Spleen (tissue), 11 donors: Measurements from ENCODE around the gene PLD2. TPM values are rescaled to one million over a fixed set of nuclear protein-coding genes. Genes with fewer than 3 reads are reported as not detected.

Experiments
- DNase-seq: peaks from one replicate; pipeline ENCODE4 v3.0.0-alpha.2; 2020
- H3K27ac ChIP-seq, 8 donors: fragments of 200-600 bp; sonication (generic) in 7 of 8; 1 replicate in 4 of 8; 2 replicates in 4 of 8; pipeline versions ENCODE4 v1.5.0 to v1.8.0; 2016 to 2021; ENCODE audit warnings: inconsistent platforms in 4 of 8, mild to moderate bottlenecking in 4 of 8, moderate library complexity in 1 of 8
- H3K27me3 ChIP-seq, 7 donors: fragments of 200-600 bp; sonication (generic) in 6 of 7; replicated peaks in 1 of 7; 1 replicate in 4 of 7; 2 replicates in 3 of 7; pipeline versions ENCODE4 v1.5.0 to v1.8.0; 2016 to 2021; ENCODE audit warnings: inconsistent platforms in 3 of 7, mild to moderate bottlenecking in 1 of 7
- H3K36me3 ChIP-seq, 6 donors: fragments of 200-600 bp; sonication (generic) in 5 of 6; 1 replicate in 4 of 6; 2 replicates in 2 of 6; pipeline versions ENCODE4 v1.5.0 to v1.8.0; 2016 to 2021; ENCODE audit warnings: inconsistent platforms in 2 of 6
- H3K4me1 ChIP-seq, 6 donors: fragments of 200-600 bp; sonication (generic) in 5 of 6; 1 replicate in 3 of 6; 2 replicates in 3 of 6; pipeline versions ENCODE4 v1.5.0 to v1.8.0; 2016 to 2021; ENCODE audit warnings: inconsistent platforms in 3 of 6
- H3K4me3 ChIP-seq, 8 donors: fragments of 200-600 bp; sonication (generic) in 7 of 8; 1 replicate in 4 of 8; 2 replicates in 4 of 8; pipeline versions ENCODE4 v1.5.0 to v1.8.0; 2016 to 2021; ENCODE audit warnings: inconsistent platforms in 4 of 8, mild to moderate bottlenecking in 4 of 8, moderate library complexity in 2 of 8
- H3K9me3 ChIP-seq, 8 donors: fragments of 200-600 bp; sonication (generic) in 7 of 8; 1 replicate in 4 of 8; 2 replicates in 4 of 8; pipeline versions ENCODE4 v1.5.0 to v1.8.0; 2016 to 2021; ENCODE audit warnings: inconsistent platforms in 4 of 8
- CTCF ChIP-seq, 11 experiments: fragments of 200-600 bp in 7 of 11; fragments of 450-650 bp in 4 of 11; sonication (generic) in 4 of 11; IDR thresholded peaks in 8 of 11; conservative IDR thresholded peaks in 3 of 11; 1 replicate in 7 of 11; 2 replicates in 4 of 11; pipeline versions ENCODE4 v1.4.0 to v1.8.0; 2016 to 2021; ENCODE audit warnings: antibody characterized with exemption in 11 of 11, inconsistent platforms in 4 of 11, mild to moderate bottlenecking in 1 of 11
- POLR2A ChIP-seq, 3 donors: fragments of 450-650 bp; IDR thresholded peaks; one replicate each; pipeline ENCODE4 v1.5.1; 2017; ENCODE audit warnings: antibody characterized with exemption in 3 of 3, mild to moderate bottlenecking in 1 of 3
- POLR2AphosphoS5 ChIP-seq, 3 donors: sonication (generic); formaldehyde crosslinking; IDR thresholded peaks; one replicate each; pipeline ENCODE4 v1.5.1; 2017; ENCODE audit warnings: antibody characterized with exemption in 3 of 3
- WGBS, 5 donors: extraction: QIAGEN DNeasy Blood & Tissue Kit in 3 of 5; methylation state at CpG; one replicate each; pipeline versions ENCODE4 v1.1.5 to v1.1.7; 2013 to 2018; 5-methylcytosine and 5-hydroxymethylcytosine counted together
- intact Hi-C: fragments of 100-400 bp; cut with DNase I; formaldehyde crosslinking; loops from one replicate; pipeline ENCODE4 v1.15.0; 2023; ENCODE audit warnings: low total_unique reads
- polyA plus RNA-seq, 3 donors: library from polyadenylated mRNA; stranded (reverse); fragments of 200-250 nt; gene quantifications; one replicate each; pipeline ENCODE4 v1.2.1, GENCODE V29; 2013
- total RNA-seq, 7 donors: library from RNA; depleted of rRNA in 3 of 7; stranded (reverse); fragments of >200 nt in 3 of 7; fragmentation: NEBNext Ultra II Directional in 4 of 7; extraction: Animal tissue kit (Norgen Biotek cat#: 25700) in 4 of 7; gene quantifications; one replicate each; pipeline versions ENCODE4 v1.1.0 to v1.2.1, GENCODE V29; 2016 to 2021
- donor health status: healthy with polysubstance abuse.
- donor health status: DM: no; HTN: no; CAD: no; lungs with moderate emphysema.
- donor health status: DM: no; HTN: no; CAD: no.
- donor health status: Bipolar disorder and iron deficiency.
- donor health status: healthy.
- donor health status: DM: no; HTN: no; CAD: no.
- donor health status: DM: yes; HTN: yes; CAD: no.

The PLD2 gene
- total and polyA plus RNA-seq, 10 donors = 6.0 to 42.0 (median 26.1) TPM

- Histone ChIP-seq H3K9me3 (no peaks in the 10 kb centered on the region), H3K4me3 (no peak overlapping the region), H3K36me3 (peaks cover 0 to 22% (median 8%) of the 10 kb centered on the region in 6 donors), H3K4me1 (peaks cover 28 to 96% (median 53%) of the 10 kb centered on the region in 6 donors), H3K27me3 (no peaks in the 10 kb centered on the region), H3K27ac (no peak overlapping the region)
- WGBS, 5 donors = 83 to 100% (median 89%) methylated on average over 3 of the region's 3 CpGs
- TF ChIP-seq POLR2A (IDR thresholded peaks at IDR 0.05) (no peak), POLR2AphosphoS5 (IDR thresholded peaks at IDR 0.05) (no peak), CTCF (IDR thresholded peaks at IDR 0.05 in 8 of 11, conservative IDR thresholded peaks at IDR 0.05 in 3 of 11) (no peak)
- DNase-seq = no peak
- intact Hi-C loops = no loop called here
These were observed 31.4 kb downstream of the PLD2 start for GRCh38 chr17:4838309-4838785.

GRCh38 chr17:4839221-4839620, 32.3 kb downstream of the PLD2 start:
- intact Hi-C loops = no loop called here
- peaks cover 26 to 96% (median 53%) of the 10 kb centered on the region in 6 donors for H3K4me1 ChIP-seq
- peaks cover 0 to 22% (median 8%) of the 10 kb centered on the region in 6 donors for H3K36me3 ChIP-seq
- H3K4me3 ChIP-seq = no peak overlapping the region
- TF ChIP-seq CTCF (IDR thresholded peaks at IDR 0.05 in 8 of 11, conservative IDR thresholded peaks at IDR 0.05 in 3 of 11) (no peak), POLR2AphosphoS5 (IDR thresholded peaks at IDR 0.05) (no peak), POLR2A (IDR thresholded peaks at IDR 0.05) (no peak)
- no peaks in the 10 kb centered on the region for H3K27me3 ChIP-seq
- H3K27ac ChIP-seq = no peak overlapping the region
- H3K9me3 ChIP-seq = no peaks in the 10 kb centered on the region
- no peak for DNase-seq
- WGBS, 5 donors = 86 to 92% (median 91%) methylated on average over 8 of the region's 8 CpGs

- intact Hi-C loops = no loop called here
- TF ChIP-seq POLR2A (IDR thresholded peaks at IDR 0.05) (no peak), CTCF (IDR thresholded peaks at IDR 0.05 in 8 of 11, conservative IDR thresholded peaks at IDR 0.05 in 3 of 11) (no peak), POLR2AphosphoS5 (IDR thresholded peaks at IDR 0.05) (no peak)
These were observed 33.3 kb downstream of the PLD2 start for GRCh38 chr17:4839965-4840892.

GRCh38 chr17:4840893-4841242, 33.9 kb downstream of the PLD2 start:
- Histone ChIP-seq H3K4me3 (no peak overlapping the region), H3K4me1 (peaks cover 9 to 96% (median 44%) of the 10 kb centered on the region in 6 donors)
- TF ChIP-seq POLR2A (IDR thresholded peaks at IDR 0.05) (no peak), POLR2AphosphoS5 (IDR thresholded peaks at IDR 0.05) (no peak), CTCF (IDR thresholded peaks at IDR 0.05 in 8 of 11, conservative IDR thresholded peaks at IDR 0.05 in 3 of 11) (no peak)

More at GRCh38 chr17:4839965-4840892, 33.3 kb downstream of the PLD2 start:
- Histone ChIP-seq H3K36me3 (peaks cover 0 to 22% (median 8%) of the 10 kb centered on the region in 6 donors), H3K4me3 (no peak overlapping the region), H3K4me1 (peaks cover 16 to 96% (median 48%) of the 10 kb centered on the region in 6 donors), H3K27me3 (no peaks in the 10 kb centered on the region), H3K27ac (no peak overlapping the region), H3K9me3 (no peaks in the 10 kb centered on the region)
- 60 to 78% (median 66%) methylated on average over 8 of the region's 8 CpGs for WGBS, 5 donors
- no peak for DNase-seq

More at GRCh38 chr17:4840893-4841242, 33.9 kb downstream of the PLD2 start:
- Histone ChIP-seq H3K27me3 (no peaks in the 10 kb centered on the region), H3K36me3 (peaks cover 0 to 22% (median 8%) of the 10 kb centered on the region in 6 donors), H3K9me3 (no peaks in the 10 kb centered on the region), H3K27ac (no peak overlapping the region)
- intact Hi-C loops = no loop called here
- WGBS, 5 donors = 66 to 76% (median 68%) methylated on average over 9 to 10 of the region's 10 CpGs
- no peak for DNase-seq
